ENCODE results near the gene SUGP2. TPM values are rescaled to one million over a fixed set of nuclear protein-coding genes. Genes with fewer than 3 reads are reported as not detected.

The SUGP2 gene
- polyA plus RNA-seq, 1 donor from 2014 or later, result 204 TPM

GRCh38 chr19:19059018-19059836, 25.9 kb upstream of the SUGP2 start:
- H4K20me1 ChIP-seq (ENCODE audit: insufficient read depth), result no peaks in the 10 kb centered on the region
- H3K79me2 ChIP-seq (replicated peaks; ENCODE audit: insufficient read depth, low read length), result no peaks in the 10 kb centered on the region
- no peaks in the 10 kb centered on the region for H3K36me3 ChIP-seq (ENCODE audit: insufficient read depth, low read length)
- no peak overlapping the region for H3K9ac ChIP-seq (ENCODE audit: low read length)
- no peak overlapping the region for H3K4me2 ChIP-seq (ENCODE audit: low read length)
- H2AFZ ChIP-seq (ENCODE audit: low read depth, low read length), result no peak overlapping the region
- no peaks in the 10 kb centered on the region for H3K9me2 ChIP-seq (ENCODE audit: insufficient read depth, low read length)
- no peaks in the 10 kb centered on the region for H3K9me3 ChIP-seq (ENCODE audit: low read length)
- H3F3A ChIP-seq (ENCODE audit: insufficient read depth, low read length, poor library complexity, severe bottlenecking), result no peaks in the 10 kb centered on the region
- H3K27ac ChIP-seq (ENCODE audit: low read length), result no peak overlapping the region
- no peak overlapping the region for H3K4me3 ChIP-seq (ENCODE audit: low read length)
- TF ChIP-seq MXI1 (conservative IDR thresholded peaks at IDR 0.05; ENCODE audit: poor library complexity, severe bottlenecking) (no peak), POLR2AphosphoS5 (IDR thresholded peaks at IDR 0.05) (no peak), REST (IDR thresholded peaks at IDR 0.05; ENCODE audit: borderline replicate concordance) (no peak), TAF1 (IDR thresholded peaks at IDR 0.05; ENCODE audit: low read depth) (no peak), EZH2 (IDR thresholded peaks at IDR 0.05; ENCODE audit: borderline replicate concordance, insufficient read depth, low read length, poor library complexity, severe bottlenecking) (no peak), RAD21 (conservative IDR thresholded peaks at IDR 0.05) (no peak), EP300 (conservative IDR thresholded peaks at IDR 0.05; ENCODE audit: poor library complexity, severe bottlenecking) (no peak), SMC3 (conservative IDR thresholded peaks at IDR 0.05; ENCODE audit: poor library complexity) (no peak), CTCF (IDR thresholded peaks at IDR 0.05; ENCODE audit: poor library complexity, severe bottlenecking) (no peak)
- H3K27me3 ChIP-seq (ENCODE audit: insufficient read depth, low read depth, low read length), result no peaks in the 10 kb centered on the region

- Histone ChIP-seq H3K9me2 (ENCODE audit: insufficient read depth, low read length) (no peaks in the 10 kb centered on the region), H4K20me1 (ENCODE audit: insufficient read depth) (no peaks in the 10 kb centered on the region), H3K27me3 (ENCODE audit: insufficient read depth, low read depth, low read length) (no peaks in the 10 kb centered on the region), H3K9ac (ENCODE audit: low read length) (no peak overlapping the region), H3F3A (ENCODE audit: insufficient read depth, low read length, poor library complexity, severe bottlenecking) (no peaks in the 10 kb centered on the region), H2AFZ (ENCODE audit: low read depth, low read length) (no peak overlapping the region), H3K79me2 (replicated peaks; ENCODE audit: insufficient read depth, low read length) (no peaks in the 10 kb centered on the region), H3K4me2 (ENCODE audit: low read length) (no peak overlapping the region), H3K36me3 (ENCODE audit: insufficient read depth, low read length) (no peaks in the 10 kb centered on the region), H3K4me3 (ENCODE audit: low read length) (no peak overlapping the region), H3K27ac (ENCODE audit: low read length) (no peak overlapping the region), H3K9me3 (ENCODE audit: low read length) (no peaks in the 10 kb centered on the region)
- no peak for TF ChIP-seq REST (IDR thresholded peaks at IDR 0.05; ENCODE audit: borderline replicate concordance)
Observed at GRCh38 chr19:19057720-19058119, 24.4 kb upstream of the SUGP2 start.

Data from neural cell (in vitro differentiated cells).